Uterus (tissue), 2 donors: ENCODE measurements around the gene CLDN1.

ENCODE experiments used
- CTCF ChIP-seq, 4 experiments: fragments of 200-600 bp in 2 of 4; fragments of 450-650 bp in 2 of 4; sonication (generic) in 2 of 4; IDR thresholded peaks; one replicate each; pipeline ENCODE4 v1.5.1; 2016 to 2019; ENCODE audit warnings: antibody characterized with exemption in 4 of 4, mild to moderate bottlenecking in 2 of 4, moderate library complexity in 1 of 4
- POLR2A ChIP-seq, 2 donors: fragments of 450-650 bp; IDR thresholded peaks; one replicate each; pipeline ENCODE4 v1.6.1; 2016; ENCODE audit warnings: antibody characterized with exemption in 2 of 2, mild to moderate bottlenecking in 1 of 2, moderate library complexity in 1 of 2

- TF ChIP-seq CTCF (IDR thresholded peaks at IDR 0.05): no peak
- no peak for TF ChIP-seq POLR2A (IDR thresholded peaks at IDR 0.05)
Observed at GRCh38 chr3:190366133-190366532, 43.9 kb upstream of the CLDN1 start.
